HepG2 (cell line): ENCODE data around the gene HTR6. TPM values are rescaled to one million over a fixed set of nuclear protein-coding genes. Genes with fewer than 3 reads are reported as not detected.

Experiments used
- FOSL1 ChIP-seq: sonication (generic); formaldehyde crosslinking; IDR thresholded peaks from 2 replicates; pipeline ENCODE4 v1.9.0; 2021; ENCODE audit warnings: missing genetic modification reagents, borderline replicate concordance
- GATAD2A ChIP-seq: IDR thresholded peaks from 2 replicates; pipeline ENCODE4 v1.6.1; 2016
- RXRA ChIP-seq: sonication (generic); formaldehyde crosslinking; IDR thresholded peaks from 2 replicates; pipeline ENCODE4 v1.5.1; 2020; ENCODE audit warnings: missing genetic modification reagents
- SPEN ChIP-seq: sonication (generic); formaldehyde crosslinking; IDR thresholded peaks from 2 replicates; pipeline ENCODE4 v1.5.1; 2020; ENCODE audit warnings: low read depth, mild to moderate bottlenecking, missing genetic modification reagents
- XRCC5 ChIP-seq: fragments of 200-400 bp; formaldehyde crosslinking; optimal IDR thresholded peaks from 2 replicates; pipeline ENCODE3; 2017; ENCODE audit warnings: mild to moderate bottlenecking, low read length
- ZNF138 ChIP-seq: sonication (generic); formaldehyde crosslinking; IDR thresholded peaks from 2 replicates; pipeline ENCODE4 v1.5.0; 2020; ENCODE audit warnings: mild to moderate bottlenecking, low read depth, missing genetic modification reagents
- ZNF160 ChIP-seq: sonication (generic); formaldehyde crosslinking; IDR thresholded peaks from 2 replicates; pipeline ENCODE4 v1.8.0; 2022; ENCODE audit warnings: mild to moderate bottlenecking, inconsistent platforms, missing genetic modification reagents
- ZNF501 ChIP-seq: sonication (generic); formaldehyde crosslinking; IDR thresholded peaks from 2 replicates; pipeline ENCODE4 v1.5.1; 2020; ENCODE audit warnings: mild to moderate bottlenecking, moderate library complexity, missing genetic modification reagents
- ZNF567 ChIP-seq: sonication (generic); formaldehyde crosslinking; IDR thresholded peaks from 2 replicates; pipeline ENCODE4 v1.8.1; 2023; ENCODE audit warnings: mild to moderate bottlenecking, missing genetic modification reagents, borderline replicate concordance
- ZNF598 ChIP-seq: sonication (generic); formaldehyde crosslinking; IDR thresholded peaks from 2 replicates; pipeline ENCODE4 v1.5.1; 2020; ENCODE audit warnings: mild to moderate bottlenecking, missing genetic modification reagents, borderline replicate concordance
- ZNF768 ChIP-seq: sonication (generic); formaldehyde crosslinking; IDR thresholded peaks from 2 replicates; pipeline ENCODE4 v1.4.0; 2020; ENCODE audit warnings: missing genetic modification reagents
- polyA plus RNA-seq, 8 experiments: library from polyadenylated mRNA; depleted of rRNA in 3 of 8; stranded (reverse) in 7 of 8; unstranded in 1 of 8; fragments of >200 nt; fragmentation: Illumina TruSeq in 4 of 8; extraction: Trizol in 4 of 8; gene quantifications; 2 replicates each; pipeline versions ENCODE4 v1.2.1 to v1.2.3, GENCODE V29; 2011 to 2016; ENCODE audit warnings: low read depth in 4 of 8, missing spikeins in 1 of 8, mixed read lengths in 1 of 8; ENCODE audit not compliant: insufficient read depth in 1 of 8
- total RNA-seq, 5 experiments: library from RNA; depleted of rRNA; stranded (reverse); fragments of >200 nt; fragmentation: Illumina TruSeq; extraction: Trizol; gene quantifications; 2 replicates each; pipeline ENCODE4 v1.2.3, GENCODE V29; 2016; ENCODE audit warnings: low read depth in 1 of 5
- TF ChIP-seq, protein P1 (sequence below): sonication (generic); IDR thresholded peaks from 2 replicates; pipeline ENCODE4 v1.6.1; 2016; ENCODE audit warnings: low read depth, borderline replicate concordance
- TF ChIP-seq, protein P2 (sequence below): sonication (generic); formaldehyde crosslinking; IDR thresholded peaks from 2 replicates; pipeline ENCODE4 v1.5.1; 2020; ENCODE audit warnings: mild to moderate bottlenecking, moderate library complexity, missing genetic modification reagents
- TF ChIP-seq, protein P3 (sequence below), 2 experiments: sonication (generic) in 1 of 2; formaldehyde crosslinking in 1 of 2; IDR thresholded peaks; 2 replicates each; pipeline versions ENCODE4 v1.4.0 to v1.6.1; 2018 to 2020; ENCODE audit warnings: missing genetic modification reagents in 2 of 2, borderline replicate concordance in 1 of 2, low read depth in 1 of 2, mild to moderate bottlenecking in 1 of 2, missing biosample characterization in 1 of 2

HTR6 gene
- total and polyA plus RNA-seq, 2 of the 13 experiments (the other 11 are each of a cell fraction or from before 2014, with no cell fraction given): 0.04 TPM; not detected in 1

DNA sequence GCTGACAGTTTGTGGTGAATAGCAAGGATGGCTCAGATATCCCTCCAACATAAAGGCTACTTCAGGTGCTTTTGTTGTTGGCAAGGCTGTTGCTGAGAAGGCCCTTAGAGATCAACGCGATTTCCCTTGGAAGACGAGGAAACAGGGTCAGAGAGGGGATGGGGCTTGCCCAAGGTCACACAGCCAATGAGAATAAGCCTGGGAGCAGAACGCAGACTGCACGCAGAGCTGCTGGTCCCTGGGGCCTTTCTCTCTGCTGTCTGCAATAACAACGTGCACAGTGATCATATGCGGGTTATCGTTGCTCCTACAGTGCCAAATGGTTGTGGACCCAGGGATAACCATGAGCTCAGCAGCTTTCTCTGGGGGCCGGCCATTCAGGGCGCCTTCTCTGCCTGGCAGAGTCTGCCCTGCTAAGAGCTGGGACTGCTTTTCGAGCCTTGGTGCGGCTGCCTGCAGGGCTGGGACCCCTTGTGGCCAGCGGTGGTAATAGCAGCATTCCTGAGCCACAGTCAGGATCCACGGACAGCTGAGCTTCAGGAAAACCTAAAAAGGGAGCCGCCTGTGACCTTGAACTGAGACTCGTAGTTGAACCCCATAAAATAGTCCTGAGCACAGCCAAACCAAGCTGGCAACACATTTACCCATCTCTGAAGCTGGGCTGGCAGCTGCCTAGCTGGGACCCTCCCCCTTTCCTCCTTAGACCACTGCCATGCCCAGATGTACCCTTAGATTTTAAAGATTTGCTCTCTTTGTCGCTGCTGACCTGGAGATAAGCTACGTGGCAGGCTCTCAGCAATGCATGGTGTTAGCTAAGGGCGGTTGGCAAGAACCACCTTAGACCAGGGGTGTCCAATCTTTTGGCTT, 39.8 kb downstream of the HTR6 start (continued):
- TF ChIP-seq ZNF501 (CRISPR knock-in tag) (0 out of 2 replicates have a peak, but pooled peaks have one; percentile 53), RXRA (CRISPR knock-in tag) (0 out of 2 replicates have a peak, but pooled peaks have one; percentile 17), ZNF160 (CRISPR knock-in tag) (no peak), XRCC5 (peak; percentile 96), ZNF768 (CRISPR knock-in tag) (peak; percentile 81), ZNF138 (CRISPR knock-in tag) (no peak), ZNF598 (CRISPR knock-in tag) (0 out of 2 replicates have a peak, but pooled peaks have one; percentile 30), FOSL1 (CRISPR knock-in tag) (no peak), ZNF567 (CRISPR knock-in tag) (0 out of 2 replicates have a peak, but pooled peaks have one; percentile 26), SPEN (peak; percentile 49; the same call in 1 of the 2 replicates), GATAD2A (CRISPR knock-in tag) (0 out of 2 replicates have a peak, but pooled peaks have one; percentile 21)
- TF ChIP-seq, protein P1, sequence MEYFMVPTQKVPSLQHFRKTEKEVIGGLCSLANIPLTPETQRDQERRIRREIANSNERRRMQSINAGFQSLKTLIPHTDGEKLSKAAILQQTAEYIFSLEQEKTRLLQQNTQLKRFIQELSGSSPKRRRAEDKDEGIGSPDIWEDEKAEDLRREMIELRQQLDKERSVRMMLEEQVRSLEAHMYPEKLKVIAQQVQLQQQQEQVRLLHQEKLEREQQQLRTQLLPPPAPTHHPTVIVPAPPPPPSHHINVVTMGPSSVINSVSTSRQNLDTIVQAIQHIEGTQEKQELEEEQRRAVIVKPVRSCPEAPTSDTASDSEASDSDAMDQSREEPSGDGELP: peak; percentile 48; the same call in 1 of the 2 replicates
- TF ChIP-seq, protein P2, sequence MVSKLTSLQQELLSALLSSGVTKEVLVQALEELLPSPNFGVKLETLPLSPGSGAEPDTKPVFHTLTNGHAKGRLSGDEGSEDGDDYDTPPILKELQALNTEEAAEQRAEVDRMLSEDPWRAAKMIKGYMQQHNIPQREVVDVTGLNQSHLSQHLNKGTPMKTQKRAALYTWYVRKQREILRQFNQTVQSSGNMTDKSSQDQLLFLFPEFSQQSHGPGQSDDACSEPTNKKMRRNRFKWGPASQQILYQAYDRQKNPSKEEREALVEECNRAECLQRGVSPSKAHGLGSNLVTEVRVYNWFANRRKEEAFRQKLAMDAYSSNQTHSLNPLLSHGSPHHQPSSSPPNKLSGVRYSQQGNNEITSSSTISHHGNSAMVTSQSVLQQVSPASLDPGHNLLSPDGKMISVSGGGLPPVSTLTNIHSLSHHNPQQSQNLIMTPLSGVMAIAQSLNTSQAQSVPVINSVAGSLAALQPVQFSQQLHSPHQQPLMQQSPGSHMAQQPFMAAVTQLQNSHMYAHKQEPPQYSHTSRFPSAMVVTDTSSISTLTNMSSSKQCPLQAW (CRISPR knock-in tag): peak; percentile 34; the same call in 1 of the 2 replicates
- TF ChIP-seq, protein P3, sequence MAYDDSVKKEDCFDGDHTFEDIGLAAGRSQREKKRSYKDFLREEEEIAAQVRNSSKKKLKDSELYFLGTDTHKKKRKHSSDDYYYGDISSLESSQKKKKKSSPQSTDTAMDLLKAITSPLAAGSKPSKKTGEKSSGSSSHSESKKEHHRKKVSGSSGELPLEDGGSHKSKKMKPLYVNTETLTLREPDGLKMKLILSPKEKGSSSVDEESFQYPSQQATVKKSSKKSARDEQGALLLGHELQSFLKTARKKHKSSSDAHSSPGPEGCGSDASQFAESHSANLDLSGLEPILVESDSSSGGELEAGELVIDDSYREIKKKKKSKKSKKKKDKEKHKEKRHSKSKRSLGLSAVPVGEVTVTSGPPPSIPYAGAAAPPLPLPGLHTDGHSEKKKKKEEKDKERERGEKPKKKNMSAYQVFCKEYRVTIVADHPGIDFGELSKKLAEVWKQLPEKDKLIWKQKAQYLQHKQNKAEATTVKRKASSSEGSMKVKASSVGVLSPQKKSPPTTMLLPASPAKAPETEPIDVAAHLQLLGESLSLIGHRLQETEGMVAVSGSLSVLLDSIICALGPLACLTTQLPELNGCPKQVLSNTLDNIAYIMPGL (CRISPR knock-in tag; IDR thresholded peaks at IDR 0.05; ENCODE audit: borderline replicate concordance in 1 of 2, low read depth in 1 of 2): peak in 1 of 2 experiments; percentile 25; a peak in 1 of 4 replicates
